Erythroblast (primary cell): ENCODE measurements around the gene APOO.

ENCODE experiments used
- DNase-seq, 2 experiments: peaks; one replicate each; lab custom pipeline; 2025; lab: John Stamatoyannopoulos, UW
- GATA1 ChIP-seq: IDR thresholded peaks from 2 replicates; pipeline ENCODE4 v1.6.1; 2011; ENCODE audit warnings: low read depth, mild to moderate bottlenecking, control low read depth, low read length, moderate library complexity
- POLR2A ChIP-seq: IDR thresholded peaks from 2 replicates; pipeline ENCODE4 v1.6.1; 2011; ENCODE audit warnings: mild to moderate bottlenecking, low read length

Gene APOO

GRCh38 chrX:23826216-23826615 lies 81.5 kb downstream of the APOO start:
- no peak for DNase-seq
- TF ChIP-seq POLR2A = no peak
- TF ChIP-seq GATA1 = no peak

- no peak for DNase-seq
- no peak for TF ChIP-seq GATA1
- TF ChIP-seq POLR2A = no peak
These were observed 82.1 kb downstream of the APOO start for GRCh38 chrX:23825675-23826074.

DNA sequence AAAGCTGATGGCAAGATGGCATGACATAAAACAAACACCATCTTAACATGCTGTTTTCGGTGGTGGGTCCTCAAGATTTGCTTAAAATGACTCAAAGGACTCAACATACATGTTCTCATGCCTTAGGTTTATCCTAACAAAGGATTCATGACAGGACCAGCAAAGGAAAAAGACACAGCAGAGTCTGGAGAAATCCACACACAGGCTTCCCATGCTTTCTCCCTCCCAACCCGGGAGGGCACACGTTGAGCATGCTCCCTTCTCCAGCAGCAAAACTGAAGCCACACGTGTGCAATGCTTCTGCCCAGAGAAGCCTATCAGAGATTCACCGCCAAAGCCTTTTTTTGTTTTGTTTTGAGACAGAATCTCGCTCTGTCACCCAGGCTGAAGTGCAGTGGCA lies 84.9 kb downstream of the APOO start:
- no peak for DNase-seq
- TF ChIP-seq POLR2A (no peak), GATA1 (no peak)

- TF ChIP-seq GATA1 (no peak), POLR2A (no peak)
- DNase-seq = no peak
These were observed 85.3 kb downstream of the APOO start for GRCh38 chrX:23822397-23822796.

DNA sequence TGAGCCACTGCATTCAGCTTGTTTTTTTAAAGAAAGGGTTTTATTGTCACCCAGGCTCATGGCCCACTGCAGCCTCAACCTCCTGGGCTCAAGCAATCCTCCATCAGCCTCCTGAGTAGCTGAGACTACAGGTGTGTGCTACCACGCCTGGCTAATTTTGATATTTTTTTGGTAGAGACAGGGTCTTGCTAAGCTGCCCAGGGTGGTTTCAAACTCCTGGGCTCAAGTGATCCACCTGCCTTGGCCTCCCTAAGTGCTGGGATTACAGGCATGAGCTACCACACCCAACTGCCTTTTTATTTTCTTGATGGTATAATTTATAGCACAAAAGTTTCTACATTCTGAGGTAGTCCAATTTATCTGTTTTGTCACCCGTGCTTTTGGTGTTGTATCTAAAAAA lies 85.9 kb downstream of the APOO start:
- DNase-seq = no peak
- TF ChIP-seq GATA1 = no peak

- TF ChIP-seq POLR2A (no peak), GATA1 (no peak)
- no peak for DNase-seq
These were observed 87.4 kb downstream of the APOO start for GRCh38 chrX:23820235-23820782.

GRCh38 chrX:23819385-23820234 lies 88.1 kb downstream of the APOO start:
- no peak for TF ChIP-seq GATA1
- no peak for TF ChIP-seq POLR2A
- DNase-seq = no peak

GRCh38 chrX:23817979-23818336 lies 89.8 kb downstream of the APOO start:
- DNase-seq = no peak
- TF ChIP-seq GATA1 (no peak), POLR2A (no peak)

DNA sequence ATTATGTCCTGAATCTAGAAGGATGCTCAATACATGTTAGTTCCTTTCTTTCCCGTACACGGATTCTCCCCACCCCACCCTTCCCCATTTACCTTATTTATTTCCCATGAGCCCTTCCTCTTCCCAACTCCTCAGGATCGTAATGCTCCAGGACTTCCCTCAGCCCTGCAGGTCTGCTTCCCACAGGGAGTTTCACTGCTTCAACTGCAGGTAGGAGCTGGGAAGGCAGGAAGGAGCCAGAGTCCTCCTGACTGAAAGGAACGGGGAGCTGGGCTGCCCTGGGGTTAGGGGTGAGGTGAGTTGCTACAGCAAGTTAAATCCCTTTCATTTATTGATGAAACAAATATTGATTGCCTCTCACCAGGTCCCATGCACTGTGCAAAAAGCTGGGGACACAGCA lies 91.6 kb downstream of the APOO start:
- TF ChIP-seq GATA1 (no peak), POLR2A (no peak)
- no peak for DNase-seq

DNA sequence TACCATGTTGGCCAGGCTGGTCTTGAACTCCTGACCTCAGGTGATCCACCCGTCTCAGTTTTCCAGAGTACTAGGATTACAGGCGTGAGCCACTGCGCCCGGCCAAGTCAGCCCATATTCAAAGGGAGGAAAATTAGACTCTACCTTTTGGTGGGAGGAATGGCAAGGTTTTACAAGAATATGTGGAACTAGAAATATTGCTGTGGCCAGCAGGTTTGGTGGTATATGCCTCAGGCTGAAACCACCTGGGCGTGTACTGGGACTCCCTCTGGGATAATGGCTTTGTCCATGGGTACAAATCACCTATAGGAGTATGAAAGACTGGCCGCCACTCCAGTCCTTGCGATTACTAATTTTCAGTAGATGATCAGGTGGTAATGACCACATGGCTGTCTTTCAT lies 92.4 kb downstream of the APOO start:
- no peak for TF ChIP-seq GATA1
- TF ChIP-seq POLR2A = no peak
- DNase-seq = no peak

DNA sequence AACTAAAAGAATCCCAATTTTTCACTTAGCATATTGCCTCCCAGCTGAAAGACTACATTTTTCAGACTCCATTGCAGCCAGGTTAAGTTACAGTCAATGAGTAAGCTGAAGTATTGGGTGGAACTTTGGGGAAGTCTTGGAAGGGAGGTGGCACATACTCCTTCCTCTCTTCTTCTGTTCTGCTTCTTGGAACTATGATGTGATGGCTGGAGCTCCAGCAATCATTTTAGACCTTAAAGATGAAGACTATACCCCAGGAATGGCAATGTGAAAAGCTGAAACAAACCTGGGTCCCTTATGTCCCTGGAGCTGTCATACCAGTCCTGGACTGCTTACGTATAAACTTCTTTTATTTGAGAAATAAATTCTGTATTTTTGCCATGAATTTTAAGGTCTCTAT lies 93.9 kb downstream of the APOO start:
- DNase-seq = no peak
- TF ChIP-seq POLR2A (no peak), GATA1 (no peak)

DNA sequence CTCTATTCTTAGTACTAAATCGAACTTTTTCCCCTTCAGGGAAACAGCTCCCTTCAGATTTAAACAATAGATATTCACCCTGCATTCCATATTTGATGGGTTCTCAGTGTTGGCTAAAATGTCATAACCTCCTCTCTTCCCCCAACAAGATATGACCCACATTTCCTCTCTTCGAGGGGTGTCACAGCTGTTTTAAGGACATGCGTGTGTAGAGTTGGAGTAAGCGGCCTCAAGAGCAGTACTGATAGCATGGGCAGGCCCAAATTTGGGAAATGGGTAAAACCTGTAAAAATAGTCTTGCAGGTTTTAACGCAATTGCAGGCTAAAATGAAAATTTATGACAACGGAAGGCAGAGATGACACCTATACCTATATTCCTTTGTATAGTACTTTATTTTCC lies 96.1 kb downstream of the APOO start:
- TF ChIP-seq POLR2A = no peak
- no peak for TF ChIP-seq GATA1
- DNase-seq = no peak

DNA sequence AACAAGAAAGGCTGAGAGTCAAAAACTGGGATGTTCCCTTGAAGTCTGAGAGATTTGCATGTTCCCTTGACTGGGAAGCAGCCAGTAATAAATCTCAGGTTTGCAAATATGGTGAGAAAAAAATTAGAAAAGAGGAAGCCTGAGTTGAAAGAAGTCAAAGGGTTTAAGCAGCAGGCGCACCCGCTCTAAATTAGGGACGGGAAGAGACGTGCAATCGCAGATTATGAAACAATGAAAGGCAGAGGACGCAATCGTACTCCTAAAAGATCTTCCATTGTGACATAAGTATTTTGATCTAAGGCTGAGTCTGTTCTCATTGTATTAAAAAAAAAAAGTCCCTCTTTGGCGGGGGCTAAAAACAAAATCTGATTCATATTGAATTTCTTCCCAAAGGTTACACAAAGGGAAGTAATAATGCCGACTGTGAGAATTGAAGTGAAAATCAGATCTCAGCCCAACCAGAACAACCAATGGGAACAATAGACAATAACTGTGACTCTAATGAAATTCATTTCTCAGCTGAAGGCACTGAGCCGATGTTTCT lies 96.6 kb downstream of the APOO start:
- TF ChIP-seq GATA1 (no peak), POLR2A (no peak)

GRCh38 chrX:23810279-23810678 lies 97.5 kb downstream of the APOO start:
- no peak for DNase-seq
- TF ChIP-seq POLR2A (no peak), GATA1 (no peak)

More for the DNA sequence above, 96.6 kb downstream of the APOO start:
- DNase-seq = no peak
